ENCODE data around the gene HSPA14. TPM values are rescaled to one million over a fixed set of nuclear protein-coding genes. Genes with fewer than 3 reads are reported as not detected.
"Not testable (repeated sequence)": the region's sequence is repeated elsewhere in the genome, so short reads cannot be mapped to it uniquely, and the experiment has no call there.

The HSPA14 gene
- total RNA-seq, 1 donor from 2014 or later: 11.9 TPM

DNA sequence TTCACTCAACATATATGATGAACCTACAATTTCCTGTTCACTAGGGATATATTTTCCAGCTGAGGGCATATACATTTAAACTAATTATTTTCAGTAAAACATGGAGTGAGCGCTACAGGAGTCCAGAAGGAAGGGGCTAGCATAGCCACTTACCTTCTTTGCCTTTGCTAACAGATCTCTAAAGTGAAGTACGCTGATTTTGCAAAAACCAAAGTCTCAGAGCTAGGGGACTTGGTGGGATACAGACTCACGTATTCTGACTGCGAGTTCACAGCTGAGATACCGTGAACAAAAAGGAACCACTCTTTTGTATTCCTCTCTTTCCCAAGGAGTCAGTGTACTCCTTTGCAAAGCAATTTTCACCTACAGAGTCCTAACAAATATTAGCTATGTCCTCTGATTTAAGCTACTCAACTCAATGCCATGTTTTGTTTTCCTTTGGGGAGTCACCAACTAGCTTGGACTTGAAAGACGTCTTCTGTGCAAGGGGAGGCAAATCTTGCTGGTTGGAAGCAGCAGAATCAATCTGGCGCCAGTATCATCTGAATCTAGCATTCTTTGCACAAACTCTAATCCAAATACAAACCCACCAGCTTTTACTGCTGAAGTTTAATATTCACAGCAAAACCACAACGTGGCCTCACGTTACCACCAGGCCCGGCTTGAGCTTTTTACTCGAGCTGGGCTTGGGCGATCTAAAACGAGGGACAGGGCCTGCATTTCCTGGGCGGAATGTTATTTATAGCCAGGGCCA is 926 bp upstream of the HSPA14 start:
- DNase-seq (ENCODE audit: low read depth in 2 of 2): no peak

DNA sequence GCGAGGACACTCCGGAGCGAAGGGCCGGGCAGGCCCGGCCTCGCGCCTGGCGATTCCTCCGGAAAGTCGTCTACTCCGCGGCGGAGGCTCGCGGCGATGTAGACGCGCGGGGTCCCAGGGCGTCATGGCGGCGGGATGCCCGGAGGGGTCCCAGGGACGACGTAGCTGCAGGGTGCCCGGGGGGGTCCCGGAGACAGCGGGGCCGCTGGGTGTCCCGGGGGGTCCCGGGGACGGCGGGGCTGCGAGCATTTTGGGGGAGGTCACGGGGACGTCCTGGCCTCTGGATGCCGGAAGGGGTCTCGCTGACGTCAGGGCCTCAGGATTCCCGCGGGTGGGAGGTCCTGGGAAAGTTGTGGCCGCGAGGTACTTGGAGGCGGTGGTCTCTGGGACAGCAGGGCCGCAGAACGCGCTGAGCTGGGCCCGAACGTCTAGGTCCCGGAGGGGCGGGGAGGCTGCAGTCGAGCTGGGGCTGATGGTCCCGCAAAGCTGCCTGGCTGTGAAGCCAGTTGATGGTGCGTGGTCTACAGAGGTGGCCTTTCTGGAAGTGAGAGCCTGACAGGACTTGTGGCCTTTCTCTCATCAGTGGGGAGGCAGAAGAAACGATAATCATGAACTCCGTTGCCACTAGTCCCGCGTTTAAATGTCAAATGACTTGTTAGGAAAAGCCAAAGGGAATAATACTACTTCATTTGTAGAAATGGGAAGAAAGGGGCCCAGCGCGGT is 637 bp downstream of the HSPA14 start:
- peak in 1 of 2 donors; percentile 36 for DNase-seq (ENCODE audit: low read depth in 2 of 2)

DNA sequence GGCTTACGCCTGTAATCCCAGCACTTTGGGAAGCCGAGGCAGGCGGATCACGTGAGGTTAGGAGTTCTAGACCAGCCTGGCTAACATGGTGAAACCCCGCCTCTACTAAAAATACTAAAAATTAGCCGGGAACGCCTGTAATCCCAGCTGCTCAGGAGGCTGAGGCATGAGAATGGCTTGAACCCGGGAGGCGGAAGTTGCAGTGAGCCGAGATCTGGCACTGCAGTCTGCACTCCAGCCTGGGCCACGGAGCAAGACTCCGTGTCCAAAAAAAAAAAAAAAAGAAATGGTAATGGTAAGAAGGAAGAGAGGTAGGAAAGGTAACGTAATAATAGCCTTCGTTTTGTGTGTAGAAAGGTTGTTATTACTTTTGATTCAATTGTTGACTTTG is 1.2 kb downstream of the HSPA14 start:
- DNase-seq (ENCODE audit: low read depth in 2 of 2): no peak

DNA sequence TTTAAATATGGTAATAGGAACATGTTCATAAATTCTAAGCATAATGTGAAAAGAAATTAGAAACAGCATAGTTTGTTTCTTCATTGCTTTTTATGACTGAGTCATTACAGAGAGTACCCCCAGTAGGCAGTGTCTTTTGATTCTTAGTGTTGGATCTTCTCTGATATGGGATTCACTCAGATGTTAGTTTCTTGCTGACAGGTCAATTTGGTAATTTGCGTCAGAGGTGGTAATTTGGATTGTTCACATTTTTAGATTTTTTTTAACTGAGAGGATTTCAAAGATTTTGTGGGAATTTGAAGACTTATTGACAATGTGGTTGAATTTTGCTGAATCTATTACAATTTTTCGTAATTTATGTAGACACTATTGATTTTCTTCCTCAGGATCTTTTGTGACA is 2.1 kb downstream of the HSPA14 start:
- no peak for DNase-seq (ENCODE audit: low read depth in 2 of 2)

DNA sequence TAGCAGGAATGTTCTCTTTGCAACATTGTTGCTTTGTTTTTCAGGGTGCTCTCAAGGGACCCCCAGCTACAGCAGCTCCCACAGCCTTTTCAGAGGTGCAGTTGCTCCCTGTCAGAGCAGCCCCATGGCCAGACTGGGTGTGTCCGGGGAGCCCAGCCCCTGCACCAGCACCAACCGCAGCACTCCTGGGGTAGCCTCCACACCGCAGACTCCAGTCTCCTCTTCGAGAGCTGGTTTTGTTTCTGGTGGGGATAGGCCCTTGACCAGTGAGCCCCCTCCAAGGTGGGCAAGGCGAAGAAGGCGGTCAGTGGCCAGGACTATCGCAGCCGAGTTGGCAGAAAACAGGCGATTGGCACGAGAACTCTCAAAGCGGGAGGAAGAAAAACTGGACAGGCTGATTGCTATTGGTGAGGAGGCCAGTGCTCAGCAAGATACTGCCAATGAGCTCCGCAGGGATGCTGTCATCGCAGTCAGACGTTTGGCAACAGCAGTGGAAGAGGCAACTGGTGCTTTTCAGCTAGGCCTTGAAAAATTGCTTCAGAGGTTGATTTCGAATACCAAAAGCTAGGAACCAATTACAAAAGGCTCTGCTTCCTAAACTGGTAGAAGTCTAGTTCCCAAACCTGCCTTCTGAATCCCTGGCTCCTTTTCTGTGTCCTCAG is 5.4 kb downstream of the HSPA14 start:
- no peak for DNase-seq (ENCODE audit: low read depth in 2 of 2)

DNA sequence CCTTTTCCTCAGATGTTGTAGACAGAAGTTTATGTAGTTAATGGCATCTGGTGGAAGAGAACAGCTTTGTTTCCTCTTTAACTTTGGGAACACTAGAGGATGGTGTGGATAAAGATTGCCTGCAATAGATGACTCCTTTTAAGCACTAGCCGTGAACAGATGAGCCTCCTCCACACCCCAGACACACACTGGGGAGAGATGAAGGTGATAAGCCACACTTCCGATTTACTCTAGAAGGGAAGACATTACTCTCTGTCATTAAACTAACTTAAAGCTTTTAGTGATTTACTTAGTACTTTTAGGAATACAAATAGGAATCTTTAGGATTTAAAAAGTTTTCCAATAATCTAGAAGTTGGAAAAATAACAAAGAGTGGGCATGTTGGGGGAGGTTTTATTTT is 6.8 kb downstream of the HSPA14 start:
- no peak for DNase-seq (ENCODE audit: low read depth in 2 of 2)

DNA sequence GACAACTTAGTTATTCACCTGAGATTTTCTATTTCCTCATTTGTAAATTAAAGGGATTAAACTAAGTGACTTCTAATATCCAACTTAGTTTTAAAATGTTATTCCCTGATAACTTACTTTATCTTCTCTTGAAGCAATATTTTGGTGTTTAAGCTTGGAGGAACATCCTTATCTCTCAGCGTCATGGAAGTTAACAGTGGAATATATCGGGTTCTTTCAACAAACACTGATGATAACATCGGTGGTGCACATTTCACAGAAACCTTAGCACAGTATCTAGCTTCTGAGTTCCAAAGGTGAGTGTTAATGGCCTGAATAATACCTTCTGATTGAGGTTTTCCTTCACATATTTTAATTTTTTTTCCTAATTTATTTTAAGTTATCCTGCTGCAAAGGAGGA is 14.1 kb downstream of the HSPA14 start:
- DNase-seq (ENCODE audit: low read depth in 2 of 2): no peak

DNA sequence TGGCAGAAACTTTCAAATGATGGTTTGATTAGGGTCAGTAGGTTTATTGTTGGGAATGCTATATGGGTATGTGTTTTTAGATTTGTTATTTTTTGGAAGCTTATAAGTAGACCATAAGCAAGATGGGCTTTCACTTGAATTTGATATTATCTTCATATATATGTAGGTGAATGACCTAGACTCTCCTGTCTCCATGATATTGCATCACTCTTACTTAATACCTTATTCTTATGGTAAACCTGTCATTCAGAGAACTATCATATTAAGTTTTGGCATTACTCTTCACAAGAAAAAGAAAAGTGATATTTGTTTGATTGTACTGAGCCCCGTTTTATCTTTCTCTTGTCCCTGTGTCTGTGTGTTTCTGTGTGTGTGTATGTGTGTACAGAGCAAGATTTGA is 17.3 kb downstream of the HSPA14 start:
- no peak for DNase-seq (ENCODE audit: low read depth in 2 of 2)

DNA sequence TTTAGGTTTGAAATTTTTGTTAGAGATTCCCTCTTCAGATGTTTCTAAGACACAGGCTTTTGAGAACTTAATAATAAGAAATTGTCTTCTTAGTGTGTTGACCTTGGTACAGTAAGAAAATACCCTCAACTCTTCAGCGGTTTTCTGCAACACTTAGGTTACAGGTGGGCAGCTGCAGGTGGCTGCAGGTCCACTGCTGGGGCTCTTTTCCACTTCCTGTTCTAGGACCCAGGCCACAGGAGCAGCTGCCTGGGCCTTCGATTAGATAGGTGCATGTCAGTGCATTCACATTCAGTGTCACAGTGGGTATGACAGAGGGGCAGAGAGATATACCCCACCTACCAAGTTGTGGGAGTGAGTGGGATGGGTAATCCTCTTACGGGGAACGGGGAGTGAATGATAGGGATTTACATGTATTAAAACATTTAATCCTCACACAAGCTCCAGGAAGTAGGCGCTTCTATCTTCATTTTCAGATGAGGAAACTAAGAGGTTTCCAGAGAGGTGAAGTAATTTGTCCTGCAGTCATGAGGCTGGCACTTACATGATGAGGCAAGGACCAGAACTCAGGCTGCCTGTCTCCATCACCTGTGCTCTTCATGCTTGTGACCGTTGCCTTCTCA is 20.3 kb downstream of the HSPA14 start:
- no peak for DNase-seq (ENCODE audit: low read depth in 2 of 2)

DNA sequence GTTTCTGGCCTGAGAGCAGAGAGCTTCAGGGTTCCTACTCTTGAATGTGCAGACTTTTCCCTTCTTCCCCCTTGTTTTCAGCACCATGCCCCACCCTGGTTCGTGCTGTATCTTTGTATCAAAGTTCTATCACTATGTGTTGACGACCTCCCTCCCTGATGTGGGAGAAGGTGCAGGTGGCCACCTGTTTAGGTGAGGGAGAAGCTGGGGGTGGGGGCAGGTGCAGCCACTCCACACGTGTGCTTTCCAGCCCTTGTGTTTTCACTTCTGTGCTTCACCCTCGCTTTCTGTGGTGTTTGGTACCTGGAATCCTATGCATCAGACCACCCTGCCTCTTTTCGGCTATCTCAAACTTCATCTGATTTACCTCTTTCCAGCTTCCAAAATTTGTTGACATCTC is 20.9 kb downstream of the HSPA14 start:
- DNase-seq (ENCODE audit: low read depth in 2 of 2): no peak

DNA sequence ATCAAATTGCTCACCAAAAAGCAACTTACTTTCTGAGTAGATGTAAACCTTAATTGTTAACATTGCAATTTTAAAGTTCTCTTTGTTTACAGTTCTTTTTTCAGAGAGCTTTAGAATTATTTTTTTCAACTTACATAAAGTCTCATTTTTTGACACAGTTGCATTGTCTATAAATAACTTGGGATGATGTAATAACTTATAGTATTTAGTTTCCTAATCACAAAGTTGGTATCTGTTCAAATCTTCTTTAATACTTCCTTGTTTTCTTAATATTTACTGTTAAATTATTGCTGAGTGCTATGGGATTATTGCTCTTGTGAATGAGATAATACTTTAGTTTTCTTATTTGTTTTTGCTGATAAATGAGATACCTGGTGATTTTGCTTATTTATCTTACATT is 21.7 kb downstream of the HSPA14 start:
- no peak for DNase-seq (ENCODE audit: low read depth in 2 of 2)

DNA sequence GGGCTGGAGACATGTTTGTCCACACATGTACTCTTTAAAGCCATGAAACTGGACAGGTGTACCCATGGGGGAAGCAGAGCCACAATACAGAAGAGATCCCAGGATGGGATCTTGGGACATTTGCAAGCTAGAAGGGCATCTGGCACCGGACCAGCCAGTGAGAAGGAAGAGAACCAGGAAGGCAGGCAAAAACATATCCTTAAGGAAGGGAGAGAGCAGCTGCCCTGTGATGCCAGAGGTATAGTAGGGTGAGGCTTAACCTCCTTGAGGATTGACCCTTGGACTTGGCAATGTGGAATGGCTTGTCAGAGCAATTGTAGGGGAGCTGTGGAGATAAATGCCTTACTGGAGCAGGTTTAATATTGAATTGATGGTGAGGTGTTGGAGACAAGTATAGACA is 22.7 kb downstream of the HSPA14 start:
- no peak for DNase-seq (ENCODE audit: low read depth in 2 of 2)

DNA sequence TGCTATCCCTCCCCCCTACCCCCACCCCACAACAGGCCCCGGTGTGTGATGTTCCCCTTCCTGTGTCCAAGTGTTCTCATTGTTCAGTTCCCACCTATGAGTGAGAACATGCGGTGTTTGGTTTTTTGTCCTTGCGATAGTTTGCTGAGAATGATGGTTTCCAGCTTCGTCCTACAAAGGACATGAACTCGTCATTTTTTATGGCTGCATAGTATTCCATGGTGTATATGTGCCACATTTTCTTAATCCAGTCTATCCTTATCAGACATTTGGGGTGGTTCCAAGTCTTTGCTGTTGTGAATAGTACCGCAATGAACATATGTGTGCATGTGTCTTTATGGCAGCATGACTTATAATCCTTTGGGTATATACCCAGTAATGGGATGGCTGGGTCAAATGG is 26.4 kb downstream of the HSPA14 start:
- not testable (repeated sequence) for DNase-seq (ENCODE audit: low read depth in 2 of 2)

DNA sequence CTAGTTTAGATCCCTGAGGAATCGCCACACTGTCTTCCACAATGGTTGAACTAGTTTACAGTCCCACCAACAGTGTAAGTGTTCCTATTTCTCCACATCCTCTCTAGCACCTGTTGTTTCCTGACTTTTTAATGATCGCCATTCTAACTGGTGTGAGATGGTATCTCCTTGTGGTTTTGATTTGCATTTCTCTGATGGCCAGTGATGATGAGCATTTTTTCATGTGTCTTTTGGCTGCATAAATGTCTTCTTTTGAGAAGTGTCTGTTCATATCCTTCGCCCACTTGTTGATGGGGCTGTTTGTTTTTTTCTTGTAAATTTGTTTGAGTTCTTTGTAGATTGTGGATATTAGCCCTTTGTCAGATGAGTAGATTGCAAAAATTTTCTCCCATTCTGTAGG is 26.8 kb downstream of the HSPA14 start:
- DNase-seq (ENCODE audit: low read depth in 2 of 2): not testable (repeated sequence)

DNA sequence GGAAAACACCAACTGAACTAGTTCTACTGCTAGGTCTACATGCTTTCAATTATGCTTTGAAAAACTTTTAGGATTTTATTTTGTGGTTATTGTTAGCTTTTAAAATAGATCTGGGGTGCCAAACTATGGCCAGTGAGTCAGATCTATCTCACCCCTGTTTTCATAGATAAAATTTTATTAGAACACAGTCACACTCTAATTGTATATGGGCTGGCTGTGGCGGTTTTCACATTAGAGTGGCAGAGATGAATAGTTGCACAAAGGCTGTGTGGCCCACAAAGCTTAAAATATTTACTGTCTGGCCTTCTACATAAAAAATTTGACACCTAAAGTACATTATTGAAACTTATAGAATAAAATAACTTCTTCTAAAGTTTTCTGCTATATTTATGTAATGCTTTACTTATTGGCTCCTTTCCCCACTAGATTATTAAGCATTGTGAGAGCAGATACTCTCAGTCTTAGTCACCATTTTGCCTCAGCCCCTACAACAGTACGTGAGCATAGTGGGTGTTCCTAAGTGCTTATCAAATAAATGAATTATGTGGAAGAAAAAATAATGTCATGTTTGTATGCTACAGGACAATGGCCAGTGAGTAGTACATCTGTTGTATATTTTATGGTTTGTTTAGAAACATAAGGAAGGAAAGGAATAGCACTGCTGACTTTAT is 35.1 kb downstream of the HSPA14 start:
- DNase-seq (ENCODE audit: low read depth in 2 of 2): no peak

DNA sequence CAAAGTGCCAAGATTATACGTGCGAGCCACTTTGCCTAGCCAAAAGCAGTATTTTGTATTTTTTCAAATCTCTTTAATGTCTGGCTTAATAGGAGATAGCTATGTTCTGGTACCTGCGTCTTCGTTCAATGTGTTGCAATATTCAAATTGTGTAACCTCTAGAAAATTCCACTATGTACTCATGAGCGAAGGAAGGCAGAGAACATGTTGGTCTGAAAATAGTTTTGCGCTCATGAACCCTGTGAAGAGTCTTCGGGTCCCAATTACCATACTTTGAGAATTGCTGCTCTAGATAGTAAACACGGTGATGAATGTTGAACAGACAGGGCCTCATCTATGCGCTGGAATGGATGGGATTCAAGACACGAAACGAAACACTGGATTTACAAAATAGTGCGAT is 37.8 kb downstream of the HSPA14 start:
- DNase-seq (ENCODE audit: low read depth in 2 of 2): no peak

DNA sequence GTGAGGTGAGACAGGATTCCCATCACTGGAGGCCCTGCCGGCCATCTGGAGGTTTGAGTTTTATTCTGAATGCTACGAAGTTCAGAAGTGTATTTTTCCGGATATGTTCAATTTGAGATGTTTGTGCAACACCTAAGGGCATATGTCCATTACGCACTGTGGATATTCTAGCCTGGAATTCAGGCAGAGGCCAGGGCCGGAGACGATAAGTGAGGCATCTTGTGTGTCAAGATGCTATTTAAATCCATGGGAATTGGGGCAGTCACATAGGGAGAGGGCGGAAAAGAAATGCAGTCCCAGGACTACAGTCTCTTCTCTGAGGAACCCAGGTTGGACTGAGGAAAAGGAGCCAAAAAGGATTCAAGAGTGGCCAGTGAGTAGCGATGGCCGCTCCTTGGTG is 38.7 kb downstream of the HSPA14 start:
- no peak for DNase-seq (ENCODE audit: low read depth in 2 of 2)

DNA sequence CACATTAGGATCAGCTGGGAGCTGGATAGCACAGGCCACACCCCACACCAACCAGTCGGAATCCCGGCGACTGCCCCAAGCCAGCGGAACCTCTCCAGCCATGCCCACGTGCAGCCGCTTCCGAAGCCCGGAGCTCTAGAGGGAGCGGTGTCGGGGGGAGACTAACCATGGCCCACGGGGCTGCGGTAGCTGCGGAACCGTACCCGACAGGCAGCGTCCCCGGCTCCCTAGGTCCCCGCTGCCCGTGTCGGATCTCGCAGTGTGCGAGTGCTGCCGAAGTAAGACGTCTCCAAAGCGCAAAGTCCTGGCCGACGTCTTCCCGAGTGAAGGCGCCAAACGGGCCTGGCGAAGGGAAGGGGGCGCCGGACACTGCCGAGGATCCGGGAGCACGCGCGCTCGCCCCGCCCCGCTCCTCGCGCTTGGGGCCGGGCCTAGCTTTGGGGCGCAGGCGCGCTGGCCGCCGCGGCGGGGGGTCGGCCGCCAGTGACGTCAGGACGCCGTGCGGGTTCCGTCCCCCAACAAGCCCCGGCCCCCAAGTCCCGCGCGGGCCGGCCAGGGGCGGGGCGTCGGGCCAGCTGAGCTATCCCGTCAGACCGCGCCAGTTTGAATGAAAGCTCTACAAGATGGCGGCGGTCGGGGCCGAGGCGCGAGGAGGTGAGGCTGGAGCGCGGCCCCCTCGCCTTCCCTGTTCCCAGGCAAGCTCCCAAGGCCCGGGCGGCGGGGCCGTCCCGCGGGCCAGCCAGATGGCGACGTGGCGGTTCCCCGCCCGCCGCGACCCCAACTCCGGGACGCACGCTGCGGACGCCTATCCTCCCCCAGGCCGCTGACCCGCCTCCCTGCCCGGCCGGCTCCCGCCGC is 40.4 kb downstream of the HSPA14 start, which contains the start of gene SUV39H2:
SUV39H2 (plus strand) TSS at position 601 of the 858 bp plus-strand sequence; CDS start at position 624, 23 bp downstream.
- DNase-seq (ENCODE audit: low read depth in 2 of 2): peak; percentile 81 to 97

DNA sequence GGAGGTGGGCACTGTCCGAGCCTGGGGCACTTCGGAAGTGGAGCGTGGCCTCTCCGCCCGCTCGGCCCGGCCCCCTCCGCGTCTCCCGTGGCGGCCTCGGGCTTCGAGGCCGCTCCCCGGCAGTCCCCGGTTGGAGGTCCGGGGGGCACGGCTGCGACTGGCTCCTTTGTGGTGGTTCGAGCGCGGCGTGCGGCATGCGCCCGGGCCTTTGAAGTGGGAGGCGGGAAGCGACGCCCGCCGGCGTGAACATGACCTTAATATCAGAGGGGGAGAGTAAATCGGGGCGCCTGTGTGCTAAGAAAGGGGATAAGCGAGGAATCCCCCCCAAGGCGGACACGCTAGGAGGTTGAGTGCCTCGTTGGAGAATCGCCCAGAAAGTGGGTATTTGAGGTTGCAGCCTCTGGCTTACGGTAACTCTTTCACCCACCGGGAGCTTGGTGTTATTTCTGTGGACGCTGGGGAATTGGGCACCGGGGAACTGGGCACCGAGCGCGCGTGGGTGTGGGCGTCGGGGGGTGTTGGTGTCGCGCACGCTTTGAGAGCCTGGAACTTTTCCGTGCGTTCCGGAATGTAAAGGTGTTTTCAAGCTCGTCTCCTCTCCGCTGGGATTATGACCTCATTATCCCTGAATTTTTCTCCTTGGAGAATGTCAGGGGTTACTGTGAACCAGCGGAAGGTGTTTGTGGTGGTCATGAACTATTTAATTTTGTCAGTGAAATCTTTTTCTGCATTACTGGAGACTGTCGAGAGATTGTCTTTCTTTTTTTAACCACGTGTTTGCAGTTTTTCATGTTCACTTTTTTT is 41.2 kb downstream of the HSPA14 start:
- DNase-seq (ENCODE audit: low read depth in 2 of 2): peak in 1 of 2 donors; percentile 31

DNA sequence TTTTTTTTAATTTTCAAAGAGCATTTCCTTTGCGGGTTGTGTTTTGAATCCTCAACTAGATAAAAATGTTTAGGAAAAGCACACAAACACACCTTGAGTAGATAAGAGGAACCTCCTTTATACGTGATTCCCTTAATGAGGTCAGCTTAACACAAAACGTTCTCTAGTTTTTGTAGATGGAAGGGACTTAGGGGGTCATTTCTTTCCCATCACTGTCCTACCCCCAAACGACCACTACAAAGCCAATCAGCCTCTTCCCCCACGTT is 41.8 kb downstream of the HSPA14 start:
- DNase-seq (ENCODE audit: low read depth in 2 of 2): no peak

All from dermis microvascular lymphatic vessel endothelial cell (primary cell).